ENCODE results near the gene SMIM35.

Gene SMIM35

DNA sequence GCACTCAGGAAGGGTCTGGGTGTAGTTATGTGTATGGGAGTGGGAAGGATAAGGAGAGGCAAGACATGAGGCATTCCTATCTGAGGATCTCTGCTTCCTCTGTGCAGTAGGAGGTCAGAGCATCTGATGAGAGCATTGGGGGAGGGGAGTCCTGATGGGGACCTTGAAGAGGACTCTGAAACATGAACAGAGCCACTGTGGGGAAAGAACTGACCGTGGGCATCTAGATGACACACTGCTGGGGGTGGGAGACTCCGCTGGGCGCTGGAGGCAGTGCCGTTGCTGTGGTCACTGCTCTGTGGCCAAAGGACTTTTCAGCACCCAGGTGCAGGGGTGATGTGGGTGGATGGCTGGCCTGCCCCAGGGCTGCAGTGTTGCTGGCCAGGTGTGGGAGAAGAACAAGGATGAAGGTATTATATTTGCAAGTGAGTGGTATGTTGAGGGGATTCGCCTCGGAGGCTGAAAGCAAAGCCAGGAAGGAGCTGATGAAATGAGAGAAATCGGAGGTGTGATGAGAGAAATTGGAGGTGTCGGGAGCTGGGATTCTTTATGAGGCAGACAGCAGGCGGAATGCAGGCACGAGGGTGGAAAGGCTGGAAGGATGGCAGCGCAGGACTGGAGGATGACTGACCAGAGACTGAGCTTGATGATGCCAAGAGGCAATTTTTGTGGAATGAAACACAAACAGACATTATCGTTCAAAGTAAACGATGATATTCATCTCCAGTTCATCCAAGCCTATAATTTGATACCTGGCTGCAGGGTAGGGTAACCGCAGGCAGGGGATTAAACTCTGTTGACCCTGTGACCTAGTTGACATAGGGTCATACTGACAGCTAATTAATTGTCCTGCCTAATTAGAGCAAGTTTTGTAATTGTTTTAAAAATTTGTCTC lies 29.3 kb downstream of the SMIM35 start:
- no peak for DNase-seq

DNA sequence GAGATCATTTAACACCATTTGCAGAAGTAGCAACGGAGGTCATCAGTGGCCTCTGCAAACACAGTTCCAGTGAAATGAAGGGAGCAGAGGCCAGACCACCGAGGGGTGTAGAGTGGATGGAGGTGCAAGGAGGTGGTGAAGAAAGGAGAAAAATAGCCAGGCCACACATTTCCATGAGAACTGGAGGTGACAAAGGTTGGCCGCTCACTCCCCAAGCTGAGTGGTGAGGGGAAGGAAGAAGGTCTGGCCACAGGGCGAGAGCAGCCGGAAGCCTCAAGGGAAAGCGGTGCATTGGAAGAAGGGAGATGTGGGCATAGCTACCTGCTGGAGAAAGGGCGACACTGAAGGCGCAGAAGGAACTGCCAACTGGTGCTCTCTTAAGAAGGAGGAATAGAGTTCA lies 30.0 kb downstream of the SMIM35 start:
- DNase-seq = no peak

DNA sequence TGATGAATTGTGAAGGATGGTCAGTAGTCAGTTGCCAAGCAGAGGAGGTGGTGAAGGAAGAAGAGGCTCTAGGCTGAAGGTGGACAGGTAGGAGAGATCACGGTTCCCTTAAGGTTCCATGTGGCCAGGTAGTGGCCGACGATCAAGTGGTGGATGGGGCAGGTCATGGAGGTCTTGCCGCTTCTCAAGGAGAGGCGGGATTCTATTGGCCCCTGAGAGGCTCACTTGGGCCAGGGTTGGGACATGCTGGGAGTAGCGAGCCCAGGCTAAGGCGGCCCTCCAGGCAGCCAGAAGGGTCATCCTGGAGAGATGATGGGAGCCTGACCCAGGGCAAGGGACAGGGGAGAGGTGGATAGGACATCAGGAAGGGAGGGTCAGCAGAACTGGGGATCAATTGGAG lies 30.8 kb downstream of the SMIM35 start:
- no peak for DNase-seq

DNA sequence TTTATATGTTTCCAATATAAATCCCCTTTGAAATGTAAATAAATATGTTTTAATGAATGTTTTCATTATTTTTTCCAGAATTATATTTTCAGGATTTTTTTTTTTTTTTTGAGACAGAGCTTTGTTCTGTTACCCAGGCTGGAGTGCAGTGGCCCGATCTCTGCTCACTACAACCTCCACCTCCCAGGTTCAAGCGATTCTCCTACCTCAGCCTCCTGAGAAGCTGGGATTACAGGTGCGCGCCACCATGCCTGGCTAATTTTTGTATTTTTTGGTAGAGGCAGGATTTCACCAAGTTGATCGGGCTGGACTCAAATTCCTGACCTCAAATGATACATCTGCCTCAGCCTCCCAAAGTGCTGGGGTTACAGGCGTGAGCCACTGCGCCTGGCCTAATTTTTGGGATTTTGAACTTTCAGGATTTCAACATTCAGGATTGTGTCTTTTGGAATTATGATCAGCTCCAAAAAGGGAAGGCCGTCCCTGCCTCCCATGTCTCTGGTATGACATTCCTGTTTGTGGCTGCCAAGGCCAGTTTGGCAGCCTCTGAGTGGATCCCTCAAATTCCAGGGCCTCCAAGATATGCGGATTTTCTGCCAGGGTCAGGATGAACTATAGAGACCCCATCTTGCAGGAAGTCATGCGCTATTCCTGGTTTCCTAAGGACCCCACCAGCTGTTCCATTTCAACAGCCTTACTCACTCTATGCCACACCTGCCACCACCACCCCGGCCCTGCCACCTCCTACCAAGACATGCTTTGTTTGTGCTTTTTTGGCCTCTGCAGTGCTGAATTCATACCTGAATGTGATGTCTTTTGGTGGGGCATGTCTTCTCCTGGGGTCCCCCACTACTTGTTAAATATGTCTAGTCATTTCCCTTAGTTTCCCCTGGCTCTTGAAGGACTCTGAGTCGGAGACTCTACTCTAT lies 31.8 kb downstream of the SMIM35 start:
- DNase-seq = no peak

DNA sequence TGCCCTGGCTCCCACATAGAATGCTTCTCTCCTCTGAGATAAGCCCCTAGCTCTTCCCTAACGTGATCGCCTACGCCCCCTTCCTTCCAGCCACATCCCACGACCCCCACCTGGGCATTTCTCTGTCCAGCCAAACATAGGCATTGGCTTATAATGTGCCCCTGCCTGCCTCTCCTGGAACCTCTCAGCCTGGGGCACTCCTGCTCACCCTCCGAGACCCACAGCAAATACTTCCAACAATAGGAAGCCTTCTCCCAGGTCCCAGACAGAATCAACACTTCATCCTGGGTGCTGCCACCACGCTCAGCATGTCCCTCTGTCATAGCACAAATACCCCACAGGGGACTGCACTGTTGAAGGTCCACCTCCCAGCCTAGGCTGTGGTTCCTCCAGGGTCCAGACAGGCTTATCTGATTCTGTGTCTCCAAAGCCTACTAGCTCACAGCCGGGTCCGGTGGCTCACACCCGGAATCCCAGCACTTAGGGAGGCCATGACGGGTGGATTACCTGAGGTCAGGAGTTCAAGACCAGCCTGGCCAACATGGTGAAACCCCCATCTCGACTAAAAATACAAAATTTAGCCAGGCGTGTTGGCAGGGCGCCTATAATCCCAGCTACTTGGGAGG lies 34.1 kb downstream of the SMIM35 start:
- no peak for DNase-seq

DNA sequence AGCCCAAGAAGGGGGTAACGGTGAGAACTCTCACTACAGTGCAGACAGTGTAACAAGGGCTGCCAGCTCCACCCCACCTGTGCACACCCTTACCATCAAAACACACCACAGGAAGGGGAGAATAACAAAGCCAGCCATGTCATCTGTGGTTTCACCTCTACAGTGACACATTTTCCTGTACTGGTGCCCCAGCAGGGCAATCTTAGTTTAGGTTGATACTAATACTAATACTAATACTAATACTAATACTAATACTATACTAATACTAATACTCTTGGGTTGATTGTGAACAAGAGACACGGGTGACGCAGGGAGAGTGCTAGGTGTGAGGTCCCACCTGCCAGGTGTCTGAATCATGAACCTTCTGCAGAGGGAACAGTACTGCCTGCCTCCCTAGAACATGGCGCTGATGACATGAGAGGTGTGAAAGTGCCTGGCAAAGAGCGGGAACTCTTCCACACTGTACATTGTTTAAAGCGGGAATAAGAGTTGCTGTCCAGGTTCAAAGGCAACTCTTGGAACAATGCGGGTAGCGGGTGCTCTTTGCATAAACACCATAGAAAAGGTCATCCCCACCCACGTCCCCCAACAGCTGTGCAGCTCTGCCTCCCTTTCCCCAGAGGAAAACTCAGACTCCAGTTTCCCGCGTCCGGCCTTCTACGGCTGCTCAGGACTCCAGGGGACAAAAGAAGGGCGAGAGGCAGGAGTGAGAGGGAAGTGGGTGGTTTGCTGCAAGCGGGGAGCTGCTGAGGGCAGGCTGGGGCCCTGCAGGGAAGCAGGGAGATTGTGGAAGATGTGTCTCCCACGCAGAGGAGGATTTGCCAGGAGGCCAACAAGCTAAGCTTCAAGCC lies 34.9 kb downstream of the SMIM35 start:
- no peak for DNase-seq

DNA sequence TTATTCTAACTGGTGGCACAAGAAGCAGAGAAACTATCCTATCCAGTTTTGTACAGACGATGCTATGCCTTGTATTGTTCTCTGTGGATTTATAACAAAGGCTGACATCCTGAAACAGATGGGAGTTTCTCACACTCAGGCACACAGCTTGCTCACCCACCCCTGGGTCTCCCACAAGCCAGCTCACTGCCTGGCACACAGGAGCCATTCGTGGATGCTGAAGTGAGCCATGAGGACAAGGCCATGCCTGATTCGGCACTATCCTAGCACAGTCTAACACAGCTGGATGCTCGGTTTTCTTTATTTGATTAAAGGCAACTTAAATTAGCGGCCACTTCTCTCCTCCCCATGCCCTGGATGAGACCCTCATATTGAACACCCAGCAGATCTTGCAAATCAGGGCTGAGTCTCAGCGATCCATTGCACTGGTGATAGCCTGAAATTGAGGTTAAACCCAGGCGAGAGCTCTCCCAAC lies 35.6 kb downstream of the SMIM35 start:
- DNase-seq = no peak

DNA sequence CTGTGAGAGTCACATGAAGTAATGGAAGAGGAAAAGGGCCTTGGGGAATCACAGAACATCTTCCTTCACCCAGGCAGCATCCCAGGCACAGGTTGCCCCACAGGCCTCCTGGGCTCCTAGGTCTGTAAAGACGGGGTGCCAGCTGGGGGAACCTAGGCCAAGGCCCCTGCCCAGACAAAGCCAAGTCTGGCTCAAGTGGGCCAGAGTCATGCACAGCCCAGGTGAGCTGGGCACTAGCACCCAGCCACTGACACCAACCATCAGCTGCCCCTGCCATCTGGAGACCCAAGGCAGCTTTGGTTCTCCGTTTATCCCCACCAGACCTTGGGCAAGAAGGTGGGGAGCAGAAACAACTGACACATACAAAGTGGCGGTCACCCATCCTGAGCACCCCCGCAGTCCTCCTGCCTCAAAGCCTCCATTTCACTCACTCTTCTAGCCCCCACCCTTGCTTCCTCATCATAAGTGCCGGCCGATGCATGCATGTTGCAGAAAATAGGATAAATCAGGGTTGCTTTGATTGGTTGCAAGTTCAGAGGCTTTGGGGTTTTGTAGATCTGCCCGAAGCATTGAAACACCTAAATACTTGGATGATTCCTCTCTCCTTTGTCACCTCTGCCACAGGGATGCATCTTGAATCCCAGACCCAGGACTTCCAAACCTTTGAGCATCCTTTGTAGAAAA lies 36.4 kb downstream of the SMIM35 start:
- DNase-seq = no peak

DNA sequence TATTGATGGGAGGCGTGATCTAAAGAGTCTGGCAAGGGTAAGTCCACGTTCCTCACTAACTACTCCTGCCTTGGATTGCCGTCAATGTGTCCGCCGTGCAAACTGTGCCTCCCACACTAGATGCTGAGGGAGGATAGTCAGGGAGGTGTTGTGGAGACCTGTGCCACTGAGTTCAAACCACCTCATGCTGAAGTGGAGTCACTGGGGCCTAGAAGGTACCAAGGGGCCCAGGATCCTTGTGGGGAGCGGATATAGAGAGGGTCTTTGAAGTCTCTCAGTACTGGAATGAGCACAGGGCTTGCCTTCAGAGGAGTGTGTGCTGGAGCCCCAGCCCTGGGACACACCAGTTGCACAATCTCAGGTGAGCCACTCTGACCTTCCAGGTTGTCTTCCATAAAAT lies 37.0 kb downstream of the SMIM35 start:
- DNase-seq = no peak

DNA sequence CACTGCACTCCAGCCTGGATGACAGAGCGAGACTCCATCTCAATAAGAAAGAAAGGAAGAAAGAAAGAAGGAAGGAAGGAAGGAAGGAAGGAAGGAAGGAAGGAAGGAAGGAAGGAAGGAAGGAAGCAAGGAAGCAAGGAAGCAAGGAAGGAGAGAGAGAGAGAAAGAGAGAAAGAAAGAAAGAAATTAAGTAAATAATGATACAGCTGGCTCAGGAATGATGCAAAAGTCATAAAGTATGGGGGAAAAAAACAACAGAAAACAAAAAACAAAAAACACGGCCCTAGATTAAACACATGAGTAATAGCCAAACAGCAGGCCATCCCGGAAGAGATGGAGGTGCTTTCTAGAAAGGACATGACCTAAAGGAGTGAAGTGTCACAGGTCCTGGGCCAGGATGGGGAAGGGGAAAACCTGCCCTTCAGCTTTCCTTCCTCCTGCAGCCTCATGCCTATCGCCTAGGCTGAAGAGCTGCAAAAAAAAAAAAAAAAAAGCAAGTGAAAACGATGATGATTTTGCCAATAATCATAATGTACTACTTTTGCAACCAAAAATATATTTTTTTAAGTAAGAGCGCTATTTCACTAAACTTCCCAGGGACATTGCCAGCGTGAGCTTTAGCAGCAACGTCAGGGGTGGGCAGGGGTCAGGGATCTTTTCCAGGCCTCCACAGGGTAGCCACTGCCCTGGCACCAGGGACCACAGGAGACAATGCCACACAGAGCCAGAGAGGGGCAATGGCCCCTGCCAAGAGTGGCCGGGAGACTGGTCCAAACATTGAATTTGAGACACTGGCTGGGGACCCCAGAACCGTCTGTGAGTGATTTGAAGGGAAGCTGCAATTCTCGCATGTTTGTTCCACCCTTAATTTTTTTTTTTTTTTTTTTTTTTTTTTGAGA lies 38.0 kb downstream of the SMIM35 start:
- DNase-seq = no peak

DNA sequence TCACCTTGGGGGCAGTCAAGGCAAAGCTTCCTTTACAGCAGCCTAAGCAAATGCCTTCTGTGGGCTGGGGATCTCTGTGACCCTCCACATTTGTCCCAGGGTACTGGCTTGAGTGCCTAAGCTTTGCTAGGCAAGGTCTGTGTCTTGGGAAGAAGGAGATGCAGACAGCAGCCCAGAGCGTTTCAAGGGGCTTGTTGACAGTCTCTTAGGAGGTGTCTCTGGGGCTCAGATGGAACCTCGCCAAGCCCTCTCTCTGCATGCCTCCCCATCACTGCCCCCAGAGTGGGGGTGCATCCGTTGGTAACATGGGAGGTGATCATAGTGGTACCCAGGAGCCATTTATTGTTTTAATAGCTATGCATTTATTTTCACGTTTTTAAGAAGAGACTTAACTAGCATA lies 39.0 kb downstream of the SMIM35 start:
- DNase-seq = no peak

DNA sequence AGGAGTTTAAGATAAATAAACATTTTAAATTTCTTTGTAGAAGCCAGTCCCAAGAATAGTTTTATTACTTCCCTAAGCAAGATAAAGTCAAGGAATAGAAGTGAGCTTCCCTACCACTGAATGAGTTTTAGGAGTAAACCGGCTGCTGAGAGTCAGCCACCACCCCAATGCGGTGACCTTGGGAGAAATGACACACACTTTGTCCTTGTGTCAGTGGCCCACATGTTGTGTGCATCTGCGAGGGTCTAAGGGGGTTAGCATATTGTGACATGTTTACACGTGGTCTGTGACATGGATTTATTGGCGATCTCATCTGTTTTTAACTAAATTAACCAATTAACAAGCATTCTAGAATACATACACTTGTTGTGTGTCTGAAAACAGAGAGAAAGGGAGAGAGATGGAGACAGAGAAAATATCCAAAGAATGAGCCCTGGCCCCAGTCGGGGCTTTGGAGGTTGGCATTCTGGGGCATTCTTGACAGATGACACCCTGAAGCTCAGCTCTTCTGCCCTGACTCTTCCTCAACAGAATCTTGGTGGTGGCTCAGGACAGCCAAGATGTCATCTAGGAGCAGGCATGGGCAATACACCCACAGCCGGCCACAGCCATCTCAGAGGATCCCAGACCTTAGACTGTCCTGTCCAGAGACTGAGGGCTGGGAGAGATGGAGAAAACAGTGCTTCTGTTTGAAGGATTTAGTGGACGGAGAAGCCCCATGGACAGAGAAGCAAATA lies 39.6 kb downstream of the SMIM35 start:
- no peak for DNase-seq

DNA sequence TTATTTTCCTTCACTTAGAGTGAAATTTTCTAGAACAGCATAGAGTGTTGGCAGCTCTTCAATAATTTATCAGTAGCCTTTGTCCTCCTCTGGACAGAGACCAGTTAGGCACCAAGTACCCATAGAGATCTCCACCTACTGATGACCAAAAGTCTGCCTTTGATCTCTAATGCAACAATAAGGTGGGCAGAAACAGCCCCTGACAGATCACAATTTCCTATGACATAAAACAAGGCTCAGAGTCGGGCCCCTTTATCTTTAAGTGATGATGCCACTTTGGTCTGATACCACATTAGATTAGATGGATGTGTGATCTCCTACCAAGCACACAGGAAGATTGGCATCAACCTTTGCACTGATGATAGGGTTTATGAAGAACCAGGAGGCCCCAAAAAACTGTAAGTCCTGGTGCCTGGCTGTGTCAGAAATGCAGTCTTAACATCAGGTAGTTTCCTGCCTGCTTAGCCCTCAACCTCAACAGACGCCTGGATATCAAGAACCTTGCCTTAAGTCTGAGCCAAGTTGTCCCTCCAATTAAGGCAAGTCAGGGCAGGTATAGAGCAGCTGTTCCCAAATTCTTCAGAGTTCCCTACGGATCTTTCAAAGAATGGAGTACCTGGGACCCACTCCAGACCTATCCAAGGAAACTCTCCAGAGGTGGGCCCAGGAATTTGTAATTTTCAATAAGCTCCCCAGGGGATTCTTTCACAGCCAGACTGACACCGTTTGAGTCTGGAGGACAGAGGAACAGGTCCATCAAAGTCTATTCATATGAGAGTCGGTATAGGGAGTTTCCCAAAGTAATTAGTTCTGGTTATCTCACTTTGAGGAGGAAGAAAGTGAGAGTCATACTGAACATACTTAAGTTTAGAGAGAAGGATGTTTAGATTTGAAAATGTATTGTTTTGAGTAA lies 40.5 kb downstream of the SMIM35 start:
- peak; percentile 24 for DNase-seq

DNA sequence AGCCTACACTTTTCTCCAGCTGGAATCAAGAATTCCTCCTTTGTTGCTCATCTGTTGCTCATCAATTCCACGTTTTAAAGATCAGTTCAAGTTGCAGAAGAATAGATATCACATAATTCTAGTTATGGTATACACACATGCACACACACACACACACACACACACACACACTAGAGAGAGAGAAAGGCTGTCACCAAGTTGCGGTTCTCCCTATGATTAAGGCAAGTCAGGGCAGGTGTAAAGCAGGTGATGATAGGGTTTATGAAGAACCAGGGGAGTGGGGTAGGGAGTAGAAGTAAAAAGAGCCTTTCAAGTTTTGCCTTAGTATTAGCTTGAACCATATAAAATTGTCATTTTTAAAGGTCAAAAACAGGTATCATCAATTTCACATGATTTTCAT lies 41.6 kb downstream of the SMIM35 start:
- DNase-seq = no peak

DNA sequence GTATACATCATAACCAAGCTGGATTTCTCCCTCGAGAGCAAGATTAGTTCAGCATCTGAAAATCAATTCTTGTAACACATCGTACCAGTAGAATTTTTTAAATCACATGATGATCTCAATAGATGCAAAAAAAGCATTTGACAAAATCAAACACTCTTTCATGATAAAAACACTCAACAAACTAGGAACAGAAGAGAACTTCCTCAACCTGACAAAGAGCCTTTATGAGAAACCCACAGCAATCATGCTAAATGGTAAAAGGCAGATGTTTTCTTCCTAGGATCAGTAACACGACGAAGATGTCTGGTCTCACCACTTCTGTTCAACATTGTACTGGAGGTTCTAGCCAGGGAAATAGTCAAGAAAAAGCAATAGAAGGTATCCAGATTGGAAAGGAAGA lies 44.0 kb downstream of the SMIM35 start:
- DNase-seq = no peak

DNA sequence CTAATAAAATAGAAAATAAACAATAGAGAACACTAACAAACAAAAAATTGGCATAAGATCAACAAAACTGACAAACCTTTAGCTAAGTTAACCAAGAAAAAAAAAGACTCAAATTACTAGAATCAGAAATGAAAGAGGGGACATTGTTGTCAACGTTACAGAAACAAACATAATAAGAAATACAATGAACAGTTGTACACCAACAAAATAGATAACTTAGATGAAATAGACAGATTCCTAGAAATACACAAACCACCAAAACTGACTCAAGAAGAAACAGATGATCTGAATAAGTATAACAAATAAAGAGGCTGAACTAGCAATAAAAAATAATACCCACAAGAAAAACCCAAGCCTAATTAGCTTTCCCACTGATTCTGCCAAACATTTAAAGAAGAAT lies 44.6 kb downstream of the SMIM35 start:
- no peak for DNase-seq

DNA sequence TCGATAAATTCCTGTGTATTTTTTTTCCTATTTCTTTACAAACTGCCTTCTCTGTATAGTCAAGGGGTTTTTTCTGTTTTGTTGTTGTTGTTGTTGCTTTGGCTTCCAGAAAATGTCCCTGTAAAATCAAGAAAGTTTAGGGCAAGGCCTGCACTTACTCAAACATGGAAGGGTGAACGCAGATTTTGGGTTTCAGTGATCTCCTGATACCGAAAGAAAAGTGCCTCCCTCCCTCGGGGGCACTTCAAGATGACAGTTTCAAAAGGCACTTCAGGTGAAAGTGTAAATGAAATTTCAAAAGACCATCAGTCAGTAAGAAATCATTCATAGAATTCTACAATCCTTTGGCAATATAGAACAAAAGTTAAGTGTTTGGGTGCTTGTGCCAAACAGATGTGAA lies 53.3 kb downstream of the SMIM35 start:
- DNase-seq = no peak

DNA sequence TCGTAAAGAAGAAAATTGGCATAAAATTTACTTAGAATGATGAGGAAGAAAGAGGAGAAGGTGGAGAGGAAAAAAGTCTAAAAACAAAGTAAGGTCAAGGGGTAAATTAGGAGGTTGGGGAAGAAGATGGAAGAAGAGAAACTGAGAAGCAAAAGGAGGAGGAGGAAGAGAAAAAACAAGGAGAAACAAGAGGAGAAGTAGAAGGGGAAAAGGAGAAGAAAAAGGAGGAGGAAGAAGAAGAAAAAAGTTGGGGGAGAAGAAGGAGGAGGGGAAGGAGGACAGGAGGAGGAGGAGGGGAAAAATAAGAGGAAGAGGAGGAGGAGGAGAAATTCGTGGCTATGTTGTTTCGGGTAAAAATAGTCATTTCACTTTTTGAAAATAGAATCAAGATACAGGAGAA lies 58.1 kb downstream of the SMIM35 start:
- DNase-seq = no peak

DNA sequence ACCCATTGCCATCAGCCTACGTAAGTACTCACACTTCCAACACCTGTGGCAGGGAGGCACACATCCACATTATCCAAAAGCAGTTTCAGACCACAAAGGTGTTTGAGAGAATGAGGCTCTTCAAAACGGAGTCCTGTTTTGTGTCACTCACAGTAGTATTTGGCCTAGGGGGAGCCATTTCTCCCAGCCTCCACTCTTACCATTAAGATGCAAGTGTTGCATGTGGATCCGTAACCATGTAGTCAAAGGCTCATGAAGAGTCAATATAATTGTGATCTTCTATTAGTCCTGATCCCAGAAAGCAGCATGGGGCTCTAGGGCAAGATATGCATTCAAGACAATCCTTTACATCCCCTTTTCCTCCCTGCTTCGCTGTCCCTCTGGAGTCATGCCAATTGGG lies 59.1 kb downstream of the SMIM35 start:
- DNase-seq = no peak
